Endothelial cell (in vitro differentiated cells): ENCODE measurements around the gene MCM8. TPM values are rescaled to one million over a fixed set of nuclear protein-coding genes. Genes with fewer than 3 reads are reported as not detected.

Experiments used
- DNase-seq: peaks from one replicate; pipeline ENCODE4 v3.0.0; 2021; ENCODE audit warnings: low spot score
- H3K27ac Mint-ChIP-seq: one replicate; pipeline ENCODE4 v1.8.0; 2021; ENCODE audit warnings: mixed read lengths, inconsistent platforms; ENCODE audit not compliant: unreplicated experiment
- H3K27me3 Mint-ChIP-seq: one replicate; pipeline ENCODE4 v1.8.0; 2021; ENCODE audit warnings: mild to moderate bottlenecking, moderate library complexity, mixed read lengths, inconsistent platforms; ENCODE audit not compliant: unreplicated experiment
- H3K36me3 Mint-ChIP-seq: one replicate; pipeline ENCODE4 v1.8.0; 2021; ENCODE audit warnings: mild to moderate bottlenecking, low read depth, mixed read lengths, inconsistent platforms; ENCODE audit not compliant: unreplicated experiment
- H3K4me1 Mint-ChIP-seq: one replicate; pipeline ENCODE4 v1.8.0; 2021; ENCODE audit warnings: mild to moderate bottlenecking, mixed read lengths, inconsistent platforms; ENCODE audit not compliant: unreplicated experiment
- H3K4me3 Mint-ChIP-seq: one replicate; pipeline ENCODE4 v1.8.0; 2021; ENCODE audit warnings: mild to moderate bottlenecking, mixed read lengths, inconsistent platforms; ENCODE audit not compliant: unreplicated experiment
- H3K9me3 Mint-ChIP-seq: one replicate; pipeline ENCODE4 v1.8.0; 2021; ENCODE audit warnings: mixed read lengths, inconsistent platforms; ENCODE audit not compliant: unreplicated experiment
- long read RNA-seq: library from polyadenylated mRNA; unstranded; transcript quantifications from one replicate; pipeline ENCODE4 v2.0.0, GENCODE V29; 2020; ENCODE audit not compliant: unreplicated experiment
- total RNA-seq: library from RNA; stranded (reverse); fragmentation: NEBNext Ultra II Directional; extraction: Animal tissue kit (Norgen Biotek cat#: 25700); gene quantifications from one replicate; pipeline ENCODE4 v1.2.1, GENCODE V29; 2021; ENCODE audit not compliant: unreplicated experiment
- TF ChIP-seq, protein P1 (sequence below): fragments of 200-600 bp; sonication (generic); IDR thresholded peaks from one replicate; pipeline ENCODE4 v1.5.0; 2021; ENCODE audit warnings: antibody characterized with exemption; ENCODE audit not compliant: unreplicated experiment

Gene MCM8
- total RNA-seq = 8.2 TPM
- long read RNA-seq, partial matches to known transcripts = 0 of 1 reads
- long read RNA-seq, other reads (novel, unspliced or antisense) = 0 of 1 reads

DNA sequence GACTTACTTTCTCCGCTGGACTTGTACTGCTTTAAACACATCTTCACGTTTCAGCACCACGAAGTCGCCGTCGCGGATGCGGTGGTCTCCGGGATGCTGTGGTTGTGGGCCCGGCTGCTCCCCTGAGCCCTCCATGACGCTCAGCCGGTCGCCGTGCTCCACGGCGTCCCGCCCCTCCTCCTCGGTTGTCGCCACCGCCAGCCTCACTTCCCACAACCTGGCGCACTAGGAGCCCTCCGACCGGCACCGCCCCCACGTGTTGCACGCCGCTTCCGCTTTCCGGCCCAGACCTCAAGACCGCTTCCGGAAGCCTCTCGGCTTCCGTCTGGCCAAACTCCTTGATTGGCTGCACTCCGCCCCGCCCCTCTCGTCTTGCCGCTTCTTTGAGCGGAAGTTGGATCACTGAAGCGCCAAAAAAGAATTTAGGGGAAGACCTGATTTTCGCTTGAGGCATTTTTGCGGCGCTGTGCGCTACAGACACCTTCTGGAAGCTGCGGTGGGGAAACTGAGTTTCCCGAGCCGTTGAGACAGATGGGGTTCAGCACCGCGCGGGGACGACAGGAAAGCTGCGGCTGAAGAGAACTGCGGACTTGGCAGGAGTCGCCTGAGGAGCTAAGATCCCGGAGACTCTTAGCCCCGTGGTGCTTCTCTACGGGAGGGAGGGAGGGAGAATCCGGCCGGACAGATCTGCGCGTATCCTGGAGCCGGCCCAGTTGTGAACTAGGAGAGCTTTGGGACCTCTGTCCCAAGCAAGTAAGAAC lies at the start of gene MCM8, which contains the start of gene TRMT6:
Gene MCM8, plus strand, starts transcription at position 382 of the 761 bp plus-strand sequence. CDS start 1,364 bp downstream, outside the sequence.
Gene TRMT6, minus strand, starts transcription at position 263 of the 761 bp plus-strand sequence. Its CDS starts 128 bp downstream, at position 135.
- Mint-ChIP-seq H3K27ac (peak within 1 kb of the TSS; percentile 98), H3K27me3 (peaks cover 3% of the 10 kb centered on the region), H3K4me1 (peaks cover 17% of the 10 kb centered on the region), H3K36me3 (peaks cover 8% of the 10 kb centered on the region), H3K4me3 (peak within 1 kb of the TSS; percentile 96), H3K9me3 (no peaks in the 10 kb centered on the region)
- DNase-seq = peak; percentile 90
- TF ChIP-seq, protein P1, sequence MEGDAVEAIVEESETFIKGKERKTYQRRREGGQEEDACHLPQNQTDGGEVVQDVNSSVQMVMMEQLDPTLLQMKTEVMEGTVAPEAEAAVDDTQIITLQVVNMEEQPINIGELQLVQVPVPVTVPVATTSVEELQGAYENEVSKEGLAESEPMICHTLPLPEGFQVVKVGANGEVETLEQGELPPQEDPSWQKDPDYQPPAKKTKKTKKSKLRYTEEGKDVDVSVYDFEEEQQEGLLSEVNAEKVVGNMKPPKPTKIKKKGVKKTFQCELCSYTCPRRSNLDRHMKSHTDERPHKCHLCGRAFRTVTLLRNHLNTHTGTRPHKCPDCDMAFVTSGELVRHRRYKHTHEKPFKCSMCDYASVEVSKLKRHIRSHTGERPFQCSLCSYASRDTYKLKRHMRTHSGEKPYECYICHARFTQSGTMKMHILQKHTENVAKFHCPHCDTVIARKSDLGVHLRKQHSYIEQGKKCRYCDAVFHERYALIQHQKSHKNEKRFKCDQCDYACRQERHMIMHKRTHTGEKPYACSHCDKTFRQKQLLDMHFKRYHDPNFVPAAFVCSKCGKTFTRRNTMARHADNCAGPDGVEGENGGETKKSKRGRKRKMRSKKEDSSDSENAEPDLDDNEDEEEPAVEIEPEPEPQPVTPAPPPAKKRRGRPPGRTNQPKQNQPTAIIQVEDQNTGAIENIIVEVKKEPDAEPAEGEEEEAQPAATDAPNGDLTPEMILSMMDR = no peak

DNA sequence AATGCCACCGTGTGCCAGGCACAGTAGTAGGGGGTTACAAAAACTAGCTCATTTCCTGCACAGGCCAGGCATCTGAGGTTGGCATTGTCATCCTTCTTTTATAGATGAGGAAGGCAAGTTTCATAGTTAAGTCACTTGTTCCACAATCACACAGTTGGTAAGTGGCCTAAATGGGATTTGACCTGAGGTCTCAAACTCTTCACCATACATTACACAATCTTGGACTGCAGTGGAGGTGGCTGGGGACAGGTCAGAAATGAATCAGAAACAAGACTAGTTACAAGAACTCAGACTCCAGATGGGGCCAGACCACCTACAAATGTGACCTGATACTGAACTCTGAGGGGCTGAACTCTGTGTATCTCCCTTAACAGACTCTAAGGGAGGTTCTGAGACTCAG lies 49.5 kb upstream of the MCM8 start:
- Mint-ChIP-seq H3K9me3 (no peaks in the 10 kb centered on the region), H3K36me3 (no peaks in the 10 kb centered on the region), H3K4me3 (no peak overlapping the region), H3K27ac (no peak overlapping the region), H3K4me1 (no peaks in the 10 kb centered on the region), H3K27me3 (no peaks in the 10 kb centered on the region)
- no peak for DNase-seq
- TF ChIP-seq, protein P1 = no peak

DNA sequence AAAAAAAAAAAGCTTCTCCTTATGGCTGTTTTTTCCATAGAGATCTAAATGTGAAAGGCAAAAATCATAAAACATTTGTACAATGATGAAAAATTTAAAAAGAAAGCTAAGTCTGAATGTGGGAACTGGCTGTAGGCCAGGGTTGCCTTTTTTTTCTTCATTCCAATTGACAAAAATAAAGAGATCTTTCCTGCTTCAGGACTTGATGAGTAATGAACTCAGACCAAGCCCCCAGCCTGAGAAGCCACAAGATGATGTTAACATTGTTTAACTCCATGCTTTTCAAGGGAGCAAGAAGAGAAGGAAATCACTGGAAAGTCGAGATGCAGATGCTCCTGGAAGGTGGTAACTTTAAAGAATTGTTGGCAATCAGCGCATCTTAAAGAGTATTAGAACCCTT lies 41.5 kb upstream of the MCM8 start:
- Mint-ChIP-seq H3K36me3 (no peaks in the 10 kb centered on the region), H3K27ac (no peak overlapping the region), H3K4me3 (no peak overlapping the region), H3K9me3 (no peaks in the 10 kb centered on the region), H3K4me1 (peaks cover 5% of the 10 kb centered on the region), H3K27me3 (peaks cover 4% of the 10 kb centered on the region)
- DNase-seq = no peak
- TF ChIP-seq, protein P1 = no peak

DNA sequence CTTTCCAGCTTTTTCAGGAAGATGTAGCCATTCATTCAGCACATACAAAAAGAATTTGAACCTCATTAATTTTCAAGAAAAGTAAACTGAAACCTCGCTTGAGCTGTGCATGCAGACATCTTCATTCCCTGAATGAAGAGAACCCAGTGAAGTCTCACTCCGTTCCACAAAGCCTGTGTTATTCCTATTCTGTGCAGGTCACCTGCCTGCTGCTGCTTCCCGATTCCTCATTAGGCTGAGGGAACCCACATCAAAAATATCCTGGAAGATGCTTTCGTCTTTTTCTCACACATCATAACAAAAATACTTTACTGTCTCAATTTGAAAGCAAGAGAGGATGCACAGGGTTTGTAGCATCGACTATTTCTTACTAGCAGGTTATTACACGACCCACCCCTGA lies 40.3 kb upstream of the MCM8 start:
- Mint-ChIP-seq H3K4me3 (no peak overlapping the region), H3K27me3 (peaks cover 4% of the 10 kb centered on the region), H3K36me3 (no peaks in the 10 kb centered on the region), H3K4me1 (peaks cover 5% of the 10 kb centered on the region), H3K27ac (no peak overlapping the region), H3K9me3 (no peaks in the 10 kb centered on the region)
- TF ChIP-seq, protein P1 = no peak
- no peak for DNase-seq

DNA sequence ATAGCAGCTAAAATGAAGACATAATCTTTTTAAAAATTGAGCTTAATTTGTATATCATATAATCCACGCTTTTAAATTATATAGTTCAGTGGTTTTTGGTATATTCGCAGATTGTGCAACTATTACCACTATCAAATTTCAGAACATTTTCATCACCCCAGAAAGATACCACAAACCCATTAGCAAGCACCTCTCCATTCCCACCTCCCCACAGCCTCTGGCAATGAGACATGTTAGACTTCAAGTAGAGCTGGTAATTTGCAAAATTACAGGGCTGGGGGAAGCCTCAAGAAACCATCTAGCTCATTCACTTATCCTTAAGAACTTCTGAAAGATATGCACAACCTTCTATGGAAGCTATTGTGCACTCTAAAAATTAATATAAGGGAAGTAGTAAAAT lies 37.3 kb upstream of the MCM8 start:
- H3K4me3 Mint-ChIP-seq = no peak overlapping the region
- H3K36me3 Mint-ChIP-seq = no peaks in the 10 kb centered on the region
- H3K4me1 Mint-ChIP-seq = peaks cover 5% of the 10 kb centered on the region
- DNase-seq = no peak
- H3K27ac Mint-ChIP-seq = no peak overlapping the region
- H3K27me3 Mint-ChIP-seq = peaks cover 4% of the 10 kb centered on the region
- TF ChIP-seq, protein P1 = no peak
- H3K9me3 Mint-ChIP-seq = no peaks in the 10 kb centered on the region
